GM12878 (cell line): ENCODE results near the gene PROB1. TPM values are rescaled to one million over a fixed set of nuclear protein-coding genes. Genes with fewer than 3 reads are reported as not detected.

Experiments used
- ATF2 ChIP-seq: IDR thresholded peaks from 2 replicates; pipeline ENCODE4 v1.6.1; 2012; ENCODE audit warnings: low read length, inconsistent platforms
- BACH1 ChIP-seq: fragments of 450-650 bp; IDR thresholded peaks from 2 replicates; pipeline ENCODE4 v1.6.1; 2017; ENCODE audit warnings: mild to moderate bottlenecking, borderline replicate concordance
- ESRRA ChIP-seq: IDR thresholded peaks from 2 replicates; pipeline ENCODE4 v1.6.1; 2012; ENCODE audit warnings: mild to moderate bottlenecking, low read length, improper control_type of control experiment
- HDAC2 ChIP-seq: fragments of 200-600 bp; sonication (generic); IDR thresholded peaks from 2 replicates; pipeline ENCODE4 v1.6.1; 2017
- IKZF1 ChIP-seq: fragments of 450-650 bp; conservative IDR thresholded peaks from 2 replicates; pipeline ENCODE4 v1.6.1; 2017; ENCODE audit warnings: antibody characterized with exemption, mild to moderate bottlenecking
- IRF3 ChIP-seq: fragments of 450-650 bp; IDR thresholded peaks from 2 replicates; pipeline ENCODE4 v1.6.1; 2014; ENCODE audit warnings: mild to moderate bottlenecking
- IRF4 ChIP-seq: IDR thresholded peaks from 2 replicates; pipeline ENCODE4 v1.6.1; 2011; ENCODE audit warnings: low read depth, low read length
- KDM1A ChIP-seq: fragments of 200-600 bp; sonication (generic); IDR thresholded peaks from 2 replicates; pipeline ENCODE4 v1.6.1; 2016; ENCODE audit warnings: borderline replicate concordance
- MAX ChIP-seq: IDR thresholded peaks from 2 replicates; pipeline ENCODE4 v1.6.1; 2012; ENCODE audit warnings: low read depth, low read length, improper control_type of control experiment
- MLLT1 ChIP-seq: fragments of 450-650 bp; IDR thresholded peaks from 2 replicates; pipeline ENCODE4 v1.6.1; 2016; ENCODE audit warnings: mild to moderate bottlenecking
- NKRF ChIP-seq: fragments of 450-650 bp; conservative IDR thresholded peaks from 2 replicates; pipeline ENCODE4 v1.6.1; 2017; ENCODE audit warnings: mild to moderate bottlenecking, moderate library complexity
- RB1 ChIP-seq: fragments of 450-650 bp; formaldehyde crosslinking; IDR thresholded peaks from 2 replicates; pipeline ENCODE4 v1.6.1; 2017; ENCODE audit warnings: mild to moderate bottlenecking, borderline replicate concordance
- SREBF1 ChIP-seq: IDR thresholded peaks from 2 replicates; pipeline ENCODE4 v1.6.1; 2012; ENCODE audit warnings: mild to moderate bottlenecking, low read length
- SRF ChIP-seq, 2 experiments: IDR thresholded peaks; 2 replicates each; pipeline ENCODE4 v1.6.1; 2011; ENCODE audit warnings: low read depth in 2 of 2, low read length in 2 of 2, mild to moderate bottlenecking in 1 of 2, moderate library complexity in 1 of 2
- TARDBP ChIP-seq: IDR thresholded peaks from 2 replicates; pipeline ENCODE4 v1.6.1; 2016; ENCODE audit warnings: borderline replicate concordance
- WRNIP1 ChIP-seq: IDR thresholded peaks from 2 replicates; pipeline ENCODE4 v1.6.1; 2011; ENCODE audit warnings: low read depth, low read length, improper control_type of control experiment, borderline replicate concordance
- YBX1 ChIP-seq: fragments of 450-650 bp; IDR thresholded peaks from 2 replicates; pipeline ENCODE4 v1.6.1; 2016; ENCODE audit warnings: antibody characterized with exemption
- ZNF207 ChIP-seq: fragments of 450-650 bp; IDR thresholded peaks from 2 replicates; pipeline ENCODE4 v1.6.1; 2014; ENCODE audit warnings: antibody characterized with exemption, mild to moderate bottlenecking, borderline replicate concordance
- ZNF24 ChIP-seq: fragments of 450-650 bp; IDR thresholded peaks from 2 replicates; pipeline ENCODE4 v1.6.1; 2017; ENCODE audit warnings: antibody characterized with exemption, mild to moderate bottlenecking
- ZNF687 ChIP-seq: fragments of 450-650 bp; IDR thresholded peaks from 2 replicates; pipeline ENCODE4 v1.6.1; 2017; ENCODE audit warnings: mild to moderate bottlenecking, moderate library complexity
- polyA plus RNA-seq, 11 experiments: library from polyadenylated mRNA; depleted of rRNA in 4 of 11; unstranded in 6 of 11; stranded (reverse) in 5 of 11; fragments of >200 nt; fragmentation: Nextera tagmentation in 4 of 11; fragmentation: Illumina TruSeq in 1 of 11; extraction: Ambion mirVana in 4 of 11; extraction: Trizol in 1 of 11; gene quantifications; 1 replicate in 1 of 11; 2 replicates in 10 of 11; pipeline versions ENCODE4 v1.2.1 to v1.2.3, GENCODE V29; 2011 to 2016; ENCODE audit warnings: inconsistent platforms in 2 of 11, missing spikeins in 2 of 11, low read depth in 1 of 11
- total RNA-seq, 4 experiments: library from RNA; depleted of rRNA in 3 of 4; stranded (reverse); fragments of >200 nt in 3 of 4; fragmentation: Illumina TruSeq in 1 of 4; extraction: Trizol in 1 of 4; gene quantifications; 2 replicates each; pipeline versions ENCODE4 v1.2.1 to v1.2.3, GENCODE V29; 2013 to 2021

The PROB1 gene
- total and polyA plus RNA-seq, 10 of the 15 experiments (the other 5 are each of a cell fraction or from before 2014, with no cell fraction given) = 0.14 to 8.1 (median 2.9) TPM

- no peak for TF ChIP-seq SRF (IDR thresholded peaks at IDR 0.05; ENCODE audit: low read depth in 2 of 2, low read length in 2 of 2)
- peak; percentile 61 for TF ChIP-seq ZNF687
- TF ChIP-seq YBX1 = no peak
- TF ChIP-seq MAX = no peak; the same call in 1 of the 2 replicates
- no peak for TF ChIP-seq ATF2
- TF ChIP-seq IRF3 = peak; percentile 23; the same call in 1 of the 2 replicates
- no peak for TF ChIP-seq IRF4
- TF ChIP-seq ZNF24 = no peak
- TF ChIP-seq NKRF = peak; percentile 74
- TF ChIP-seq KDM1A = no peak
- TF ChIP-seq TARDBP = no peak; the same call in 1 of the 2 replicates
- peak; percentile 39; the same call in 1 of the 2 replicates for TF ChIP-seq SREBF1
- peak; percentile 92 for TF ChIP-seq ZNF207
- TF ChIP-seq HDAC2 = no peak
- TF ChIP-seq MLLT1 = peak; percentile 76
- TF ChIP-seq ESRRA = no peak
- TF ChIP-seq IKZF1 = peak; percentile 91
- peak; percentile 57 for TF ChIP-seq BACH1
- TF ChIP-seq WRNIP1 = no peak
- peak; percentile 48; the same call in 1 of the 2 replicates for TF ChIP-seq RB1
Observed at GRCh38 chr5:139439013-139439903, 44.4 kb upstream of the PROB1 start, which contains the start of gene DNAJC18 (continued).
